NCI-H345 (cell line): ENCODE data around the gene LDLRAD4.

ENCODE experiments used
- DNase-seq: peaks from one replicate; lab custom pipeline; 2025; lab: John Stamatoyannopoulos, UW

The LDLRAD4 gene

DNA sequence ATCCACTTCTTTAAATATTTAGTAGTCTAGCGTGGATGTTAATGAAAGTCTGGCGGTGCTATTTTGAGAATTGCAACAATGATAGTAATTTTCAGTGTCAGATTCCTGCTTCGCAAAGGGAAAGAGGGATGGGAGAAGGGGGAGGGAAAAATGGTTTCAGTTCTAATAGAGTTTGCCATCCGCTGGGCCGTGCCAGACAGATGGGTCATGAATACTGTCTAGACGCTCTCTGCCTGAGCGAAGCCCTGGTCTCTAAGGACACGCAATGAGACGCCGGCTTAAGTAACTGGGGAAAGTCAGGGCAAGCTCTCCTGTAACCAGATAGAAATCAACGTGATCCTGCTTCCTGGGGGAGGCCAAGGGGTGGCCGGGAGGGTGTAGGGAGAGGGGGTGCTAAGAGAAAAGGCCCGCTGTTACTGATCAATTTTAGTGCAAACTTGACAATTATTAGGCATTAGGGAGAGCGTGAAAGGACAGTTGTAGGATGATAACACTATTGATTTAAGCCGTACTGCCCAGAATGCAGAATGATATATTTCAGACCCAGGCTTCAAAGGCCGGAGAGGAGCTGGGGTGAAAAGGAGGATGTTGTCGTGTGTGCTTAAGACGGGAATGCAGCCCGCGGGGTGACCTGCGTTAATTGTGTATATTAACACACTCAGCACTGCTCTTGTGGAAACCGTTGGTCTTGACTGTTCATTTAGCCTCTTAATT is 229.2 kb downstream of the LDLRAD4 start:
- peak; percentile 70 for DNase-seq

- DNase-seq, result no peak
These were observed 229.8 kb downstream of the LDLRAD4 start for GRCh38 chr18:13448335-13448795.

- no peak for DNase-seq
These were observed 231.1 kb downstream of the LDLRAD4 start for GRCh38 chr18:13449651-13450050.

DNA sequence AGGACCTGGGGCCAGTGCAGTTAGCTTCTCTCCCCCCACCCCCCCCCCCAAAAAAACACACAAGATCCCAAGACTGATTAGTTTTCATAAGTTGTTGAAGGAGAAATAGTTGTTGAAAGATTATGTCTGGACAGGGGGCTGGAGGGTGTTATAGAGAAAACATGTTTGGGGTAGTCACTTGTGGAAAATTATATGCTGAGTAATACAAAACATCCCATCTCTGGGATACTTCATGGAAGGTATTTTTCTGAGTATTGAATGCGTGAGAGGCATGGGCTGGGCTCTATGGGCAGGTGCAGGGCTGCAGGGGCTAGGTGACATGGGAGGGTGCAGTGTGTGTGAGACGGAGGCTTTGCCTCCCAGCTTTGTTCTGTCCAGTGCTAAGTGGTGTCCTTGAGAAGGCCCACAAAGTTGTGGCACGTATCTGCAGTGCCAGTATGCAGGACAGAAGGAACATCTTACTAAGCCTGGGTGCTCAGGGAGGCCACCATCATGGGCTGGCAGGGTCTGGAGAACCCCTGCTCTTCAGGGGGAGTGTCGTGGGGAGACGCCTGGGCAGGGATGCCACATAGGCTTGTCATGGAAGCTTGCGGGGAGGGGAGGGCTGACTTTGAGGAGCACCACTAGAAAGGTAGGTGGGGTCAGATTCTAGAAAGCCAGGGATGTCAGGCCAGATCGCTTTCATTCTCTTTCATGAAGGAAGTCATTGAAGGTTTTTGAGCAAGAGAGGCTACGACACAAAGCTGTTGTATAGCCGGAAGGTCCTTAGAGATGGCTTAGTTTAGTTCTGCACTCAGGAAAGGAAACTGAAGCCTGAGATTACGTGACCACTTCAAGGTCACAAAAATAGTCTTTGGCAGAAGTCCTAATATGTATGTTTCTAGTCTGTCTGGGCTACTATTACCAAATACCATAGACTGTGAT is 232.0 kb downstream of the LDLRAD4 start:
- no peak for DNase-seq

DNA sequence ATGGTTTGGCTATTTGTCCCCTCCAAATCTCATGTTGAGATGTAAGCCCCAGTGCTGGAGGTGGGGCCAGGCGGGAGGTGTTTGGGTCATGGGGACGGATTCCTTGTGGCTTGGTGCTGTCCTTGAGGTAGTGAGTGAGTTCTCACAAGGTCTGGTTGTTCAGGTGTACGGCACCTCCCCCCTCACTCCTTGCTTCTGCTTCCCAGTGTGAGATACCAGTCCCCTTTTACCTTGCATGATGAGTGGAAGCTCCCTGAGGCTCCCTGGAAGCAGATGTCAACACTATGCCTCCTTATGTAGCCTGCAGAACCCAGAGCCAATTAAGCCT is 232.6 kb downstream of the LDLRAD4 start:
- no peak for DNase-seq

DNA sequence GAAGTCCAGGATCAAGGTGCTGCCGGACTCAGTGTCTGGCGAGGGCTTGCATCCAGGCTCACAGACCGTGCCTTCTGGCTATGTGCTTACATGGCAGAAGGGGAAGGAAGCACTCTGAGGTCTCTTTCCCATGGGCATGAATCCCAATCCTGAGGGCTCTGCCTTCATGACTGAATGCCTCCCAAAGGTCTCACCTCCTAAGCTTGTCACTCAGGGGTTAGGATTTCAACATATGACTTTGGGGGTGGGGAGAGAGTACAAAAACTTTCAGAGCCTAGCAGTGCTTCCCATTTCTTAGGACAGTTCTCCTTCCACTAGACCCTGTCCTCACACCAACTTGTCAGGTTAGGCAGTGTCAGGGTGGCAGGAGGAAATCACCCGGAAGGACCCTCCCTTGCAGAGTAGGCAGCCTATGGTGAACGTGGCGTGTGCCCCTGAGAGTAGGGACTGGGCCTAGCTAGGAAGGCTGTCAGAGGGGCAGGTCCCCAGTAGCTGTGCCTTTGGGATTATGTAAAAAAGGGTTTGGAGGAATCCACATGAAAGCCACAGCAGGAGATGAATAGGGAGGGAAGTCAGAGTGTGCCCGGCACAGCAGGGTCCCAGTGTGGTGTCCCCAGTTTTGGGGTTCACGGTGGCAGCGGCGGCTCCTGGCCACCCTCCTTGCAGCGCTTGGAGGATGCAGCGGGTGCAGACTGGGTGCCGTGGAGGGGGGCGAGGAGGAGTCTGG is 233.3 kb downstream of the LDLRAD4 start:
- DNase-seq, result no peak

- DNase-seq, result no peak
These were observed 233.8 kb downstream of the LDLRAD4 start for GRCh38 chr18:13452388-13452811.

- no peak for DNase-seq
These were observed 234.5 kb downstream of the LDLRAD4 start for GRCh38 chr18:13452871-13453680.

DNA sequence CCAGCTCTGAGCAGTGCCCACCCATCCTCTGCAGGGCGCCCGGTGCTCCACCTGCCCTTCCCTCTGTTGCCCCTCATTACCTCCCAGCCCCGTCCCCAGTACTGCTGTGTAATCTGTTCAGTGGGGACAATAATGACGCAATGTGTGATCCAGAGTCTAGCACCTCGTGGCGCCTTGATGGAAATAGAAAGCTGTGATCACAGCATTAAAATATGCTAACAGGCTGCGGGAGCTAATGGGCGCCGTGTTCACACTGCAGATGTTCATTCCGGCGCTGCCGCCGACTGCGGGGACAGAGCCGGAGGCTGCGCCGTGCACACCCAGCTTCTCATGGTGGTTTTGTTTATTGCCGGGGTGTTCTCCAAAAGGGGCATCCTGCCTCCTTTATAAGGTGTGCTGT is 235.2 kb downstream of the LDLRAD4 start:
- no peak for DNase-seq

DNA sequence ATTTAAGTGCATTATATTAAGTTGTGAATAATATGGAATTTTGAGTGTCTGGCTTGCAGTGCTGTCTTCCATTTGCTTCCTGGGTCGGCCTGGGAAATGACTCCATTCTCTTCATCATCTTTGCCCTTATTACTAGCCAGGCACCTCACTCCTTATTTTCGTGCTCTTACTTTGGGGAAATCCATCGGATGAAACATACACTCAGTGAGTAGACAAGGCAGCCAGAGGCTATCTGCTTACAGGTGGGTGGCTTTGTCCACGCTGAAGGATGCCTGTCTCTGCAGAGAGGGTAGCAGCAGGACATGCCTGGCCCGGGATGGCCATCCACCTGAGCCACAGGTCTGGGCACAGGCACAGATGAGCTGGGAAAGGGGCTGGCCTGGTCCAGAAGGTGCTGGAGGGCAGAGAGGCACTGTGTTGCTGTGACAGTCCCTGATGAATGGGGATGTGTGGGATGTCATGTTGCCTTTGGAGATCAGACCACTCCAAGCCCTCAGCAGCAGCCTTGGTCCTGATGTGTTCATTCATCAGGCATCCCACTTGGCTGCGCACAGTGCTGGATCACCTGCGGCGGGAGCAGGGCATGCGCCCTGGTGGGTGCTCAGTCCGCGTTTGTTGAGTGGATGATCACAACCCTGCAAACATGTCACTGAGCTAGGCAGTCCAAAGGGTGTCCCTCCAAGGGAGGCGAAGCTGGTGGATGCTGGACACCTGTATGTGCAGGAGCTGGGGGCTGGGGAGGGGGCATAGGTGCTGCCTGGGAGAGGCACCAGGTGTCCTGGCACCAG is 236.0 kb downstream of the LDLRAD4 start:
- DNase-seq, result no peak

DNA sequence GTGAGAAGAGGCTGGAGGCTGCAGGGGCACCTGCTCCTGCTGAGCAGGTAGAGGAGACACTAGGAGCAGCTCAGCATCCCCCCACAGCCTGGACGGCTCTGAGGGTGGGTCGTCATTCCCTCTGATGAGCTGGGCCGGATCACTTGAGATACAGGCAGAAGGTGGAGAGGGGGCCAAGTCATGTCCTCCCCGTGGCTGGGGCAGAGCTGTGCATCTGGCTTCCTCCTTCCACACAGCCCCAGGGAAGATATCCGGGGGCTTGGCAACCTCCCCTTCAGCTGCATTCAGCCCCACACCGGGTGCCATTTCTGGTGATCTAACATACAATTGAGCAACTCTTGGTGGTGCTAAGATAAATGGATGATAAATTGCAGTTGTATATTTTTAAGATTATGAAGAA is 236.9 kb downstream of the LDLRAD4 start:
- DNase-seq, result no peak

DNA sequence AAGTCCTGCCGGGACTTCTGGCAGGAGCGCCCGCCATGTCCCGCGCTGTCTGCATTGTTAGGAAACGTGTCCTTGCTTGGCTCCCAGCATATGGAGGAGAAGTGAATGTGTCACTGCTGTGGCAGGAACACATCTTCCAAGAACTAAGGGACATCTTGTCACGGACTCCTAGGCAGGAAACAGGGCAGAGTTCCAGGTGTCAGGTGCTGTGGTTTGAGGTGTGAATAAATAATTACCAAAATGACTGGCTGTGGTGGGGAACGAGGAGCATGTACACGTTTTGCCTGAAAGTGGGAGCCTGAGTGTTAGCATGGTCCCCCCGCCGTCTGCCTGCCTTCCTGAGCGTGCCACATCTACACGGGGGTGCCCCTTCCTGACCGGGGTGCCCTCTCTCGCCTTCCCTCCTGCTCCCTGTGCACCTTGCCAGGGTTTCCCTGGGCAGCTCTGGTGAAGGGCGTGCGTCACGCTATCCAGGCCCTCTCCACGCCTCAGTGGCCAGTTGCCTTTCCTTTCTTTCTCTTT is 237.5 kb downstream of the LDLRAD4 start:
- no peak for DNase-seq

GRCh38 chr18:13456736-13457271 is 238.2 kb downstream of the LDLRAD4 start:
- DNase-seq, result no peak

GRCh38 chr18:13457327-13457726 is 238.8 kb downstream of the LDLRAD4 start:
- no peak for DNase-seq

DNA sequence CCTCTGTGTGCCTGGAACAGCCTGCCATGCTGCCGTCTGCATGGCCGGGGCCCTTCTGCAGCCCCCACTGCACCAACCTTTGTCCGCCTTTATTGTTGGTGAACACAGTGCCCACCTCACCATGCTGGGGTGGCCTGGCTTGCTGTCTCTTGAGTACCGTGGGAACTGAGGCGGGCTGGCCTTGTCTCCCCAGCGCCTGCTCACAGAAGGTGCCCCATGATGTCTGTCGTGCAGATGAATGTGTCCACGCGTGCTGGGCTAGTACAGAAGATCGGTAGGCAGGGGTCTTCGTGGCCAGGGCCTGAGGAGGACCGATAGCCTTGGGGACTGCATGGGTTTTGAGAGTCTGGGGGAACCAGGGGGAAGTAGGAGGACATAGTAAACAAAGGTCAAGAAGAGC is 242.4 kb downstream of the LDLRAD4 start:
- DNase-seq, result no peak

DNA sequence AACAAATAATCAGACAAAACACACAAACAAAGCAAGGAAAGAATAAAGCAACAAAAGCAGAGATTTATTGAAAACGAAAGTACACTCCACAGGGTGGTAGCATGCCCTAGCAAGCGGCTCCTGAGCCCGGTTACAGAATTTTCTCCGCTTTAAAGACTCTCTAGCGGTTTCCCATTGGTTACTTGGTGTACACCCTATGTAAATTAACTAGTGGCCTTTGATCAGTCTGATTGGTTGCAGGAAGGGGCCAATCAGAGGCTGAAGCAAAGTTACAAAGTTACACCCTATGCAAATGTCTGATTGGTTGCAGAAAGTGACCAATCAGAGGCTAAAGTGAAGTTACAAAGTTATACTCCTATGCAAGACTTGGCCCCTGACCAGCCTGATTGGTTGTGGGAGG is 242.9 kb downstream of the LDLRAD4 start:
- no peak for DNase-seq

DNA sequence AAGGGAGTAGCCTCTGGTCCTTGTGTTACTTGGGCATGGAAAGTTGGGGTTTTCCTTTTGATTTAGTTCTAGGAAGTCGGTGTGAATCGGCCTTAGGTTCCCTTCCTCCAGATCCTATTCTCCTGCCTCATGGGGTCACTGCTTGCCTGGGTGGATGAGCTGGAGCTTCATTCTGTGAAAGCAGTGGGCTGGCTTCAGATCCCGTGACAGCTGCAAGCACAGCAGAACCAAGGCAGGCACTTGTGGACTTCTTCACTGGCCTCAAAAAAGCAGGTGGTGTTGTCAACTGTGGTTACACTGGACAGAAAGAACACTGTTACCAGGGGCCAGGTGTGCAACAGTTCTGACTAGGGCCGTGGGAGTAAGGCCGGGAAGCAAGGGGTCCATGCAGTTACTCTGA is 243.4 kb downstream of the LDLRAD4 start:
- DNase-seq, result no peak

- no peak for DNase-seq
These were observed 244.1 kb downstream of the LDLRAD4 start for GRCh38 chr18:13462686-13463085.

GRCh38 chr18:13463526-13464210 is 245.1 kb downstream of the LDLRAD4 start:
- DNase-seq, result no peak
